HG03469 (cell line): ENCODE results near the gene PPL.
"Not testable (repeated sequence)": the region's sequence is repeated elsewhere in the genome, so short reads cannot be mapped to it uniquely, and the experiment has no call there.

Source experiments
- ATAC-seq: cut with Tn5 transposase; IDR thresholded peaks from one replicate; pipeline ENCODE4 v1.9.1; 2021; ENCODE audit warnings: mild to moderate bottlenecking, moderate library complexity, moderate number of reproducible peaks; ENCODE audit not compliant: unreplicated experiment

The PPL gene

GRCh38 chr16:4935241-4935855 lies 1.6 kb downstream of the PPL start:
- ATAC-seq: no peak

DNA sequence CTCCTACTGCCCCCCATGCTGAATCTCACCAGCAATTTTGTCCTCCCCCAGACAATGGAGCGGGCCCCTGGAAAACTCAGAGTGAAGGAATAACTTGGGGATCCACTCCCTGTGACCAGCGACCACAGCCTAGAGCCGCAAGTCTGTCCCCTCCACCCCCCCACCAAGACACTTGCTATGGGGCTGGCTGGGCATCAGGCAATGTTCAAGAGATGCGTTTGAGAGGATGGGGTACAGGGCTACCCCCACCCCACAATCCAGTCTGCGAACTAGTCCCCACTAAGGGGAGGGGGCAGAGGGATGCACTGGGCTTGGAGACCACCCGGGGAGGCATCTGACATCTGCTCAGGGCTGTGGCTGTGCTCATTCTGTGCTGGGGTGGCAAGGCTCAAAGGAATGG lies 2.4 kb downstream of the PPL start:
- no peak for ATAC-seq

- no peak for ATAC-seq
Observed at GRCh38 chr16:4933871-4934395, 3.0 kb downstream of the PPL start.

DNA sequence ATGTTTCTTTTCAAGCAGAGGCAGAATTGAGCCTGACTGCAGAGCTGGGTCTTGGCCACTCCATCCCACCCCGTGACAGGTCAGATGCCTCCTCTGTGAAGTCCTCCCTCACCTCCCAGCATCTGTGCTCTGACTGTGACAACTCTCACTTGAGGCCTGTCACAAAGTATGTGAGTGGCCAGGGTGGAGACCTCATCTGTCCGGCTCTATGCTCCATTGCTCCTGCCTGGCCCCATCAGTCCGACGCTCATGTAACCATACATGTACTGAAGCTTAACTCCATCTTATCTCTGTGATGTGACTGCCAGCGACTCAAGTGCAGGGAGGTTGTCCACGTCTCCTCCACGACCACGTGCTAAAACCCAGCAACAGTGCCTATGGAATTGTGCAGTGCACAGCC lies 3.5 kb downstream of the PPL start:
- no peak for ATAC-seq

DNA sequence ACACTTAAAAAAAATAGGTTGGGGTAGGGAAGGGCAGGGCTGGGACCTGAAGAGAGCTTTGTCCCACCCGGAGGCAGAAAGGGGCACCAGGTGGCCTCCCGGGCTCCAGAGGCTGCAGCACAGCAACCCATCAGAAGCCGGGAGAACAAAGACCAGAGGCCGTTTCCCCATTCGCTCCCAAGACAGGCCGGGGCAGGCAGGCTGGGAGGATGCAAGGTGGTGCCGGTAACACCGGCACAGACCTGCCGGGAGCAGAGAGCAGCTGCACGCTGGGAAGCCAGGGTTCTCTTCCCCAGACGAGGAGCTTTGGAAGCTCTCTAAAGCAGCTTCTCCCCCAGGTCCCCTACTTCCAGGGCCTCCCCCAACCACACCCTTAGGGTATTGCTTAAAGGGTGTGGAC lies 5.6 kb downstream of the PPL start:
- no peak for ATAC-seq

GRCh38 chr16:4929619-4930018 lies 7.3 kb downstream of the PPL start:
- not testable (repeated sequence) for ATAC-seq

GRCh38 chr16:4928227-4928626 lies 8.7 kb downstream of the PPL start:
- ATAC-seq: no peak

DNA sequence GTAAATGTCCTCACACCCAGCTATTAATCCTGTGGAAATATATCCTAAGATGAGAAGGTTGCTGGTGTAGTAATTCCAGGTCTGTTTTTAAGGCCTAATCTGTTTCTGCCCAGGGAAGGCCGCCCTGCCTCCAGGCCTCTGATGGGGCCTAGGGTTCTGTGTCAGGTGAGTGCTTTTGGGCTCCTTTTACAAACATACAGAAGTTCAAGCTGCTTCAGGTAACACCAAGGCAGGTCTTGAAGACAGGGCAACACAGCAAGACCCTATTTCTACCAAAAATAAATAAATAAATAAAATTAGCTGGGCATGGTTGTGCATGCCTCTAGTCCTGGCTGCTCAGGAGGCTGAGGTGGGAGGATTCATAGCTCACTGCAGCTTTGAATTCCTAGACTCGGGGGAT lies 9.3 kb downstream of the PPL start:
- ATAC-seq: no peak

- ATAC-seq: no peak
Observed at GRCh38 chr16:4926928-4927327, 10.0 kb downstream of the PPL start.

GRCh38 chr16:4925791-4926190 lies 11.2 kb downstream of the PPL start:
- no peak for ATAC-seq

- no peak for ATAC-seq
Observed at GRCh38 chr16:4925293-4925607, 11.7 kb downstream of the PPL start.

DNA sequence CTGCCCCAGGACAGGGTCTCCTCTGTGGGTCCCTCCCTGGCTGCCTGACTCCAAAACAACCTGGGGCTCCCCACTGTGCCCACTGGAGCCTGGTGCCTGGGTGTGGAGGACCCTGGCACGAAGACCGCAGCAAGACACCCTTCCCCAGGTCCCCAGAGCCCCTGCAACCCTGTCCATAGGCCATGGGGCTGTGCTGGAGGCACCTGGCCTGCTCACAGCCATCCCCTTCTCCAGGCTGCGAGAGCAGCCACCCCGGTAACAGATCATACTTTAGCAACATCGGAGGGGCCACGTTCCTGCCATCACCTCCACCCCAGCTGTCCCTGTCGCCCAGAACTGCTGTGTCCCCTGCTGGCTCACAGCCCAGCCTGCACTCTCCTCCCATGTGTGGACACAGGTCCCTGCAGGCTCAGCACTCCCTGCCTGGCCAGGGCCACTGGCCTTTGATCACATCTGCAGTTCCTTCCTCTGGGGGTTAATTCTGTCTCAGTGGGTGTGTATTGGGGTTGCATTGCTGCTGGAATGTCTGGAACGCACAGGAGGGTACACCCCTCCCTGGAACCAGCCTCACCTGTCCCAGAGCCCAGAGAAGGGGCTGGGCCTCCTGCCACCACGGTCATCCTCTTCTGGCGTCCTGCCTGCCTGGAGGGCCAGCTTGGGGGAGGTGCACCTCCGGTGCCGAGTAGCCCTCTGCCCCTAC lies 12.2 kb downstream of the PPL start:
- ATAC-seq: no peak

DNA sequence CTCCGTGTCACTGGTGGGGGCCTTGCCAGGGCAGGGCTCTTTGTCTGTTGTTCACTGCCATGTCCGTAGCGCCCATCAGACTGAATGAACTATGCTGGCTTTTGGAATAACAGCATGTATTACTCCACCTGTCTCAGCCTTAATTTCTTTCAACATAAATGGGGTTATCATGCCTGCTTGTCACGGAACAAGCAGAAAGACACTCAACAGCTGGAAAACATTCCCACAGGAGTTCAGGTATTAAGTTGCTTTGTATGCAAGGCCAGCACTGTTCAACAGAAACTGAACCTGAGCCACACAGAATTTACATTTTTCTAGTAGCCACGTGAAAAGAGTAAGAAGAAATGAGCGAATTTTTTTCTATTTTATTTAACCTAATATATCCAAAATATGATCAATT lies 13.1 kb downstream of the PPL start:
- no peak for ATAC-seq

- no peak for ATAC-seq
Observed at GRCh38 chr16:4922721-4923342, 14.1 kb downstream of the PPL start.

- no peak for ATAC-seq
Observed at GRCh38 chr16:4920826-4921225, 16.1 kb downstream of the PPL start.

GRCh38 chr16:4918781-4919251 lies 18.1 kb downstream of the PPL start:
- ATAC-seq: no peak

GRCh38 chr16:4917117-4917516 lies 19.8 kb downstream of the PPL start:
- no peak for ATAC-seq

GRCh38 chr16:4915226-4915761 lies 21.7 kb downstream of the PPL start:
- no peak for ATAC-seq

DNA sequence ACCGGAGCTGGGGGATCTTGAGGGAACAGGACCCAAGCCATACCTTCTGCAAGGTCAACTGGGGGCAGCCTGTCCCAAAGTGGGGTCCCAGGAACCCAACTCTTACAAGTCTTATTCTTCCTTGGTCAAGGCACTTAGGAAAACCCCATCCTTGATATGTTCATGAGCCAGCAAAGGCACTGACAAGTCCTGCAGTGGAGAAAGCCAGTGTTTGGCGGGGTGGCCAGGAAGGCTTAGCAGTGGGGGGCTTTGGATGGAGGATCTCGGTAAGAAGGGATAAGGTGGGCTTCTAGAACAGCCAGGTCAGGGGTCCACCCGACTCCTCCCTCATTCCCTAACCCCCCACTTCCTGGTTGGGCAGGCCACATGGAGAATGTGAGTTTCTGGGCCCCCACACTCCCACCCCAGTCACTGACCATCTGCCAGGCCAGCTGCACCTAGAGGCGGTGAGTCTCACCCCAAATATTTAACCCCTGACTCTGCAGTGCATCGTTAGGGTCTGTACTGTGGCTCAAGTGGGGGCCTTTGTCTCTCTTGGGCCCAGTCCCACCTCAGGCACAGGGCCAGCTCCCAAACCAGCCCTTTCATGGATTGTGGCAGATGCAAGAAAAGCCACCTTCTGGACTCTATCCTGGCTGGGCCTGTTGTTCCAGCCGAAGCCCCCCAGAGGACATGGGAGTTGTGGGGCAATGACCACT lies 22.3 kb downstream of the PPL start:
- no peak for ATAC-seq

GRCh38 chr16:4913774-4914525 lies 23.0 kb downstream of the PPL start:
- no peak for ATAC-seq
